Measurements from ENCODE around the gene GPR4. TPM values are rescaled to one million over a fixed set of nuclear protein-coding genes. Genes with fewer than 3 reads are reported as not detected.
"Not testable (repeated sequence)": the region's sequence is repeated elsewhere in the genome, so short reads cannot be mapped to it uniquely, and the experiment has no call there.

The GPR4 gene
- total RNA-seq, 6 experiments from 2014 or later = 3.7 to 16.8 (median 13.3) TPM

GRCh38 chr19:45630463-45630862 lies 28.5 kb upstream of the GPR4 start:
- Mint-ChIP-seq H3K27ac (peak overlapping the region; percentile 84), H3K4me3 (no peak overlapping the region; the same call in 1 of the 2 replicates), H3K36me3 (ENCODE audit: low read depth) (peaks cover 14% of the 10 kb centered on the region), H3K27me3 (ENCODE audit: insufficient read depth) (no peaks in the 10 kb centered on the region; the same call in 1 of the 2 replicates), H3K4me1 (ENCODE audit: low read depth) (peaks cover 22% of the 10 kb centered on the region), H3K9me3 (no peaks in the 10 kb centered on the region)
- peak; percentile 97 for DNase-seq
- TF ChIP-seq CTCF (IDR thresholded peaks at IDR 0.05) = no peak

GRCh38 chr19:45629704-45630103 lies 27.7 kb upstream of the GPR4 start:
- Mint-ChIP-seq H3K9me3 (no peaks in the 10 kb centered on the region), H3K4me1 (ENCODE audit: low read depth) (peaks cover 22% of the 10 kb centered on the region), H3K27me3 (ENCODE audit: insufficient read depth) (no peaks in the 10 kb centered on the region; the same call in 1 of the 2 replicates), H3K36me3 (ENCODE audit: low read depth) (peaks cover 18% of the 10 kb centered on the region), H3K27ac (peak overlapping the region; percentile 67), H3K4me3 (no peak overlapping the region)
- no peak for DNase-seq
- TF ChIP-seq CTCF (IDR thresholded peaks at IDR 0.05) = no peak

DNA sequence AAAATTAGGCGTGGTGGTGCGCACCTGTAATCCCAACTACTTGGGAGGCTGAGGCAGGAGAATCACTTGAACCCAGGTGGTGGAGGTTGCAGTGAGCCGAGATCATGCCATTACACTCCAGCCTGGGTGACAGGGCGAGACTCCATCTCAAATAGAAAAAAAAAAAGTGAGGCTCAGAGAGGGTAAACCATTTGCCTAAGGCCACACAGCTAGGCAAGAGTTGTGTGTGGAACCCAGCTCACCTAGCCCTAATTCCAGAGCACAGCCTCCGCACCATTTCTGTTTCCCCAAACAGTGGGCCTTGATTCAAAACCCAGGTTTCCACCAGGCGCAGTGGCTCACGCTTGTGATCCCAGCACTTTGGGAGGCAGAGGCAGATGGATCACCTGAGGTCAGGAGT lies 26.2 kb upstream of the GPR4 start:
- H3K27ac Mint-ChIP-seq; H3K27me3 Mint-ChIP-seq (ENCODE audit: insufficient read depth); H3K9me3 Mint-ChIP-seq; DNase-seq; H3K4me3 Mint-ChIP-seq: not testable (repeated sequence)
- peaks cover 28% of the 10 kb centered on the region for H3K36me3 Mint-ChIP-seq (ENCODE audit: low read depth)
- peaks cover 22% of the 10 kb centered on the region for H3K4me1 Mint-ChIP-seq (ENCODE audit: low read depth)

GRCh38 chr19:45623984-45624383 lies 22.0 kb upstream of the GPR4 start:
- Mint-ChIP-seq H3K4me3 (no peak overlapping the region), H3K4me1 (ENCODE audit: low read depth) (no peaks in the 10 kb centered on the region), H3K36me3 (ENCODE audit: low read depth) (peaks cover 34% of the 10 kb centered on the region), H3K9me3 (no peaks in the 10 kb centered on the region), H3K27me3 (ENCODE audit: insufficient read depth) (no peaks in the 10 kb centered on the region), H3K27ac (no peak overlapping the region)
- TF ChIP-seq CTCF (IDR thresholded peaks at IDR 0.05) = no peak
- no peak for DNase-seq

GRCh38 chr19:45621976-45622503 lies 20.0 kb upstream of the GPR4 start:
- Mint-ChIP-seq H3K36me3 (ENCODE audit: low read depth) (peaks cover 36% of the 10 kb centered on the region), H3K27ac (no peak overlapping the region)

GRCh38 chr19:45621389-45621788 lies 19.4 kb upstream of the GPR4 start:
- Mint-ChIP-seq H3K4me3 (no peak overlapping the region), H3K9me3 (no peaks in the 10 kb centered on the region), H3K27me3 (ENCODE audit: insufficient read depth) (no peaks in the 10 kb centered on the region)

More at GRCh38 chr19:45621976-45622503, 20.0 kb upstream of the GPR4 start:
- Mint-ChIP-seq H3K27me3 (ENCODE audit: insufficient read depth) (no peaks in the 10 kb centered on the region), H3K9me3 (no peaks in the 10 kb centered on the region), H3K4me3 (no peak overlapping the region), H3K4me1 (ENCODE audit: low read depth) (no peaks in the 10 kb centered on the region)
- no peak for DNase-seq
- no peak for TF ChIP-seq CTCF (IDR thresholded peaks at IDR 0.05)

More at GRCh38 chr19:45621389-45621788, 19.4 kb upstream of the GPR4 start:
- DNase-seq = no peak
- Mint-ChIP-seq H3K27ac (no peak overlapping the region), H3K36me3 (ENCODE audit: low read depth) (peaks cover 36% of the 10 kb centered on the region), H3K4me1 (ENCODE audit: low read depth) (no peaks in the 10 kb centered on the region)
- no peak for TF ChIP-seq CTCF (IDR thresholded peaks at IDR 0.05)

All from HFFc6 (cell line).